Measurements from ENCODE around the gene SULT1A3.
"Not testable (repeated sequence)": the region's sequence is repeated elsewhere in the genome, so short reads cannot be mapped to it uniquely, and the experiment has no call there.

GRCh38 chr16:30248379-30248778 is 49.3 kb downstream of the SULT1A3 start, which contains the start of gene NPIPB13:
- TF ChIP-seq POLR2A, POLR2AphosphoS5, TAF1, SPI1 (IDR thresholded peaks at IDR 0.05; ENCODE audit: low read depth, low read length): not testable (repeated sequence)

All from GM12891 (cell line).